GM19035 (cell line): ENCODE measurements around the gene KLF18.
"Not testable (repeated sequence)": the region's sequence is repeated elsewhere in the genome, so short reads cannot be mapped to it uniquely, and the experiment has no call there.

Source experiments
- ATAC-seq: cut with Tn5 transposase; IDR thresholded peaks from one replicate; pipeline ENCODE4 v1.9.1; 2021; ENCODE audit not compliant: unreplicated experiment

KLF18 gene

DNA sequence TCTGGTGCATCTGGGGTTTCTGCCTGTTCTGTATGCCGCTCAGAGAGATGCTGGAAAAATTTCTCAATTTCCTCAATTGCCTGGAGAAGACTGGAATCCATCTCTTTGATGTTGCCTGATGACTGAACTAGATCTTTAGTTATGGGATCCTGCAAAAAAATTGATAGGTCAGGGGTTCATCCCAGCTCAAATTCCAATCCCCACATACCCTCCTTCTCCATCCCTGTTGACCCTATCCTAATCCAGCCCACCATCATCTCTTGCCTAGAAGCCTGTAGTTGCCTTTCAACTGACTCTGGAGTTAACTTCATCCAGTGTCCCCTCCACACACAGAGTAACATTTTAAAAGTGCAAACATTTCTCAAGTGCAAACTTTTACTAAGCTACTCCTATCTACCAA lies at the start of gene KLF18:
Gene KLF18, minus strand, starts transcription at position 101 of the 400 bp plus-strand sequence. Its CDS starts 0 bp downstream, at position 101.
- no peak for ATAC-seq

DNA sequence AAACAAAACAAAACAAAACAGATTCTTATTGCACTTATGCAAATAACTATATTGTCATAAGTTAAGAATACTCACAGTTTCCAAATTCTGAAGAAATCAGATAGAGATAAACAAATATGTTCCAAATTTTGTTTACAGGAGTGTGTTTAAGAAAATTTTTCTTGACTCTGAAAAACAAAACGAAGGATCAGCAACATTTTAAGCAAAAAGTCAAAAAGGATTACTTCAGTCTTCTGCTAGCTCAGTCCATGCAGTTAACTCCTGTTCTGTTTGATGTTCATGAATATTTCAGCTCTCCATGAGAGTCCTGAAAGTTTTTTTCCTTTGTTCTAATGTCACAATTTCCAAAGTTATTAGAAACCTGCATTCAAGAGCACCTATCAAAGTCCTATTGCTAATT lies 33.2 kb upstream of the KLF18 start:
- no peak for ATAC-seq

DNA sequence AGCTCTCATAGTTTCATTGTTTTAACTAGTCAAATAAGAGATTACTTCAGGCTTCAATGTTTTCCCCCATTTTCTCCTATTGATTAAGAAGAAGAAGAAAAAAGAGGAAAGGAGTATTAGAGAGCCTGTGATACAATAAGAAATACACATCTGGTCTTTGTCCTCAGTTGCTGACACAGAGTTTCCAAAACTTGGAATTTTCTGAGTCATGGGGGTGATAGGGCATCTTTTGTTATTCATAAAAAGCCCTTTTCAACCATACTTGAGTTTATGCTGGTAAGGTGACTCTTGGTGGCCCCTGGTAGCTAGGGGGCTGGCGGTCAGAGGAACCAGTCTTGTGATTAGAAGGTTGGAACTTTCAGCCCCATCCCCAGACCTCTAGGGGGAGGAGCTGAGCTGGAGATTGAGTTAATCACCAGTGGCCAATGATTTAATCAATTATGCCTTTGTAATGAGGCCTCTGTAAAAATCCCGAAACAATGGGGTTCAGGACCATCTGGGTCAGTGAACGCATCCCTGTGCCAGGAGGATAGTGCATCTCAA lies 28.9 kb upstream of the KLF18 start:
- no peak for ATAC-seq

DNA sequence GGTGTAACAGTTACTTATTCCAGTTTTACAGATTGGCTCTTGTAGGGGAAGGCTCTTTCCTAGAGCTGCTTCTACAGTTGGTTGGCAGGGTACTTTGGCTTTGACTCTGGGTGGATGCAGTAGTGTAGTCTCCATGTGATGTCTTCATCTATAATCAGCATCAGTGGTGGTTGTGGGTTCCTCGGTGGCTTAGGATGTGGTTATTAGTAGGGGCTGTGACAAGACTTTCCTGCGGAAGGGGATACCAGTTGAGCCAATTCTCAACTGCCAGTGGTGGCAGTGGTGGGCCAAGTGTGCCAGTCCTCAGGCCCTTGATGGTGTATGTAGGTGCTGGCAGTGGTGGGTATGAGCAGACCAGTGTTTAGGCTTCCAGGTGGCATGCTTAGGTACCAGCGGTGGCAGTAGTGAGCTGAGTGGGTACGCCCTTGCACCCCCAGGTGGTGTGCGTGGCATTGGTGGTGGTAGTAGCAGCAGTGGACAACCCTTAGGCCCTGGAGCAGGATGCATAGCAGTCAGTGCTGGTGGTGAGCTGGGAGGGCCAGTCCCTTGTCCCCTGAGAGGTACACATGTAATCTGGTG lies 27.2 kb upstream of the KLF18 start:
- no peak for ATAC-seq

DNA sequence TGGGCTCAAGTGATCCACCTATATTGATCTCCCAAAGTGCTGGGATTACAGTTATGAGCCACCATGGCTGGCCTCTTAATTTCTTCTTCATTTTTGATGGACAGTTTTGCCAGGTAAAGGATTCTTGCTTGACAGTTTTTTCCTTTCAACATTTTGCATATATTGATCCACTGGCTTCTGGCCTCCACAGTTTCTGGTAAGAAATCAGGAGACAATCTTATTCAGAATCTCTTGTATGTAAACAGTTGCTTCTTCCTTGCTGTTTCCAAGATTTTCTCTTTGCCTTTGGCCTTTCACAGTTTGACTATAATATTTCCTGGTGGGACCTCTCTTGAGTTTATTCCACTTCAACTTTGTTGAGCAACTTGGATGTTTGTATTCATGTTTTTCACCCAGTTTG lies 20.1 kb upstream of the KLF18 start:
- ATAC-seq = no peak

DNA sequence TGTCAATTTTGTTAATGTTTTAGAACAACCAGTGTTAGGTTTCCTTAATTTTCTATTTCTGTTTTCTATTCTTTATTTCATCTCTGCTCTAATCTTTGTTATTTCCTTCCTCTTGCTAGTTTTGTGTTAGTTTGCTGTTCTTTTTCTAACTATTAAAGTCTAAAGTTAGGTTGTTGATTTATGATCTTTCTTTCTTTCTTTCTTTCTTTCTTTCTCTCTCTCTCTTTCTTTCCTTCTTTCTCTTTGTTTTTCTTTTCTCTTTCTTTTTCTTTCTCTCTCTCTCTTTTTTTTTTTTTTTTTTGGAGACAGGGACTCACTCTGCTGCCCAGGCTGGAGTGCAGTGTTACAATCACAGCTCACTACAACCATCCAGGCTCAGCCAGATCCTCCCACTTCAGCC lies 17.4 kb upstream of the KLF18 start:
- ATAC-seq = no peak

DNA sequence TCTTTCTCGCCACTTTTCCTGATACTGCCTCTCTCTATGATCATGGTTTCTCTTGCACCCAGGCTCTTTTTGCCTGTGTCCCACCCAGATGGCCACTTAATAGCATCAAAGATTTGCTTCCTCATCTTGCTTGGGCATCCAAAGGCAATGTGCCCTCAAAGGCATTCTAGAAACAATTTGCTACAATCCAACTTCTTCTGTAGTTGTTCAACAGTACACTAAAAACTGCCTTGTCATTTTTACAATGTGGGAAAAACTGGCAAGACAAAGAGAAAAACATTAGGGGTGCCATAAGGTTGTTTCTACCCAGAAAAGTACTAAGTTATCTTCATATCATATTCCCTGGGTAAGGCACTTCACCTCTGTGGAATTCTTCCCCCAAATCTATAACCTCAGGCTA lies 16.5 kb upstream of the KLF18 start:
- no peak for ATAC-seq

DNA sequence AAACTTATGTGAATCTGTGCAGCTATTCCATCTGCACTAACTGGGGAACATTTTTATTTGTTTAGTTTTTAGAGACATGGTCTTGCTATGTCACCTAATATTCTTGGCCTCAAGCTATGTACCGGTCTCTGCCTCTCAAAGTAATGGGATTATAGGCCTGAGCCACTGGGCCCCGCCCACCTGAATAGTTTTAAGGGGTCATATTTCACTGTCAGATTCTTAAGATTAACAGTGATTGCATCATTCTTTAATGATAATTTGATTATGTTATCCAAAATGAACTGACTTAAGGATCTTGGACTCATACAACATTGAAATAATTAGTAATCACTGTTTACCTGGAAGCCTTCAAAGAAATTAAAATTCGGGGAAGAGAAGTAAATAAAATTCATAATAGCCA lies 12.6 kb upstream of the KLF18 start:
- ATAC-seq = no peak

DNA sequence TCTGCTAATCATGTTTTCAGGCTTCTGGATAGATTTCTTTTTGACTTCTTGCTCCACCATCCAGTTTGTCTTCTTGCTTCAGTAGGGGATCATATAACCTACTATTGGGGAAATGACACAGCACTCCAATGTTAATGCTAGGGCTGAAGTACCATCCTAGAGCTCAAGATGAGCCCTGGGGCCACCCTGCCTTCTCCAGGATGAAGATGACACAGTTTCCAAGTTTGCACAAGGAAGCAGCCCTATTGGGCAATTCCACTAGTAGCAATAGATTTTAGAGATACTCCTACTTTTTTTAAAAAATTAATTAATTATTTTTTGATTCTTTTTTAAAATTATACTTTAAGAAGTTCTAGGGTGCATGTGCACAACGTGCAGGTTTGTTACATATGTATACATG lies 11.3 kb upstream of the KLF18 start:
- no peak for ATAC-seq

DNA sequence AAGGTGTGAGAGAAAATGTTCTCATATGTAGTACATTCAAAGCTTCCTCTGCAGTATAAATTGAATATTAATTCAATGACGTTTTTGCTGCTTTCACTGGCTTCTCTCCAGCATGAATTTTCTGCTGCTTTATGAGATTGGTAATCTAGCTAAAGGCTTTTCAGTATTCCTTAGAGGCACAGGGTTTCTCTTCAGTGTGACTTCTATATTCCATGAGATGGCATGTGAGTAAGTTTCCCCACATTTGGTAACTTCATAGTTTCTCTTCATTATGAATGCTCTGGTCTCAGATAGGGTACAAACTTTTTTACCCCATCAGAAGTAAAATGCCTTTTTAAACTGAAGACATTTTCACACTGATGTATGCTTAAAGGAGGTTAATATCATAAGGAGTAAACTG lies 10.4 kb upstream of the KLF18 start:
- ATAC-seq = no peak

DNA sequence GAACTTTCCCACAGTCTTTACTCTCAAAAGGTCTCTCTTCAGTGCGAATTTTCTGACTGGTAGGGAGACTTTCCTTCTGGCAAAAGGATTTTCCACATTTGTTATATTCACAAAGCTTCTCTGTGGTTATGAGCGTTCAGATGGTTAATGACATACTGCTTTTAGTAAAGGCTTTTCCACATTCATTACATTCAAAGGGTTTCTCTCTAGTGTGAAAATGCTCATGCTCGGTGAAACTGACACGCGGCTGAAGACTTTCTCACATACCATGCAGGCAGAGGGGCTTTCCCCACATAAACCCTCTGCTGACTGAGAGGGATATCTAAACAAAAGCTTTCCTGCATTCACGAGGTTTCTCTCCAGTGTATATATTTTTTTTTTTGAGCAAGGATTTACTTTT lies 9.9 kb upstream of the KLF18 start:
- ATAC-seq = no peak

DNA sequence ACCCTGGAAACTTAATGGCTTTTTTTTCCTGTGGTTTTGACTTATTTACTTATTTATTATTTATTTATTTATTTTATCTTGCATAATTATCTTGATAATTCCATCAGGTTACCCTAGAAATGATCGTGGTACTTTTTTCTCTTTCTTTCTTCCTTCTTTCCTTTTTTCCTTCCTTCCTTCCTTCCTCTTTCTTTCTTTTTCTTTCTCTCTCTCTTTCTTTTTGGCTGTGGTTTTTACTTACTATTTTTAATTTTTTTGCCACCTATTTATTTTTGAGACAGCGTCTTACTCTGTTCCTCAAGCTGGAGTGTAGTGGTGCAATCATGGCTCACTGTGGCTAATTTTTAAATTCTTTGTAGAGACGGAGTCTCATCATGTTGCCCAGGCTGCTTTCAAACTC lies 6.2 kb upstream of the KLF18 start:
- no peak for ATAC-seq

DNA sequence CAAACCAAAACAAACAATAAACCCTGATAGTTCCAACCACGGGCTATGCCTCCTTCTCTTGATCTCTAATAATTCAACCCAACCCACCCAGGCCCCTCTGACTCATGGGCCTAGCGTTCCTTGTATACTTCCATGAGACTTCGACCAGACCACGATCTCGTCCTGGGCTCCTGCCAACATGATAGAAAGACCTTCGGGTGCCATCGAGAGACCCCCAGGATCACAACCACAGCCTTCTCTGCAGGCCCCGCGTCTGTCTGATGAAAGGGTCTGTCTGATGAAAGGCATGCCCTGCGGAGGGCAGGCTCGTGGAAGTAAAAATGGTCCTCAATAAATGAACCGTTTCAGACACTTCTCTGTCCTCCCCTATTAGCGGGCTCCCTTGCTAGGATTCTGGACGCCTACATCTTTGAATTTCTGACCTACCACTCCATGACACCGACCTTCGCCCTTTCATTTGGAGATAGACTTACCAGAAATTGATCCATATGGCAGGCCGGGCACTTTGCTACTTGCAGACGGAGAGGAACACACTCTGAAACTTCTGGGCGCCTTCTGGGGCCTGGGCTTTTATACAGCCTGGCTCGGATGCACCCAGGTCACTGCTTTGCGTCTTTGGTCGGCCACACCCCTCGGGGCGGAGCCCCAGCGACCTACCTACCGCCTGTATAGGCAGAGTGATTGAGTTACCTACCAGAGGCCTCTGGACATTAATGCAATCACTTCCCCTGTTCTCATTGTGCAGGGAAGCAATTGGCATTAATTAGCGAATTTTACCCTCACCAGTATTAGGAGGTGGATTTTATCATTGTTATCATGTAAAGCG lies 5.3 kb upstream of the KLF18 start:
- ATAC-seq = no peak

DNA sequence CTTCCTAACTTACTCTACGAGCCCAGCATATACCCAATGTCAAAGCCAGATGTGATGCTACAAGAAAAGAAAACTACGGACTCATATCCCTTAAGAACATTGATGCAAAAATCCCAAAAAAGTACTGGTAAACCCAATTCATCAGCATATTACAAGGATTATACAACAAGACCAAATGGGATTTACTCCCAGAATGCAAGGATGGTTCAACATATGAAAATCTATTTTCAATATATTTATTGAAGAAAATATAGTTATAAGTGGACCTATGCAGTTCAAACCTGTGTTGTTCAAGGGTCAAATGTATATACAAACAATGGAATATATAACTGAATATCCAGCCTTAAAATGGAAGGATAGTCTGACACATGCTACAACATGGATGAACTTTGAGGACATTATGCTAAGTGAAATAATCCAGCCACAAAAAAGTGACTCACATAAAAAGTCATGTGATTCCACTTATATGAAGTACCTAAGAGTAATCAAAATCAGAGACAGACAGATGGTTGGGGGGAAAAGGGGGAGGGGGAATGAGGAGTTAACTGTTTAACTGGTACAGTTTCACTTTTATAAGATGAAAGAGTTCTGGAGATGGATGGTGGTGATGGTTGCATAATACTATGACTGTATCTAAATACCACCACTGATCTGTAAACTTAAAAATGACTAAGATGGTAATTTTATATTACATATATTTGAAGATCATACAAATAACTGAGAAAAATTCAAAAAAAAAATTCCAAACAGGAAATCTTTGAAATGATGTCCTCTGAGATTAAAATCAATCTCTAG lies 3.7 kb upstream of the KLF18 start:
- no peak for ATAC-seq

DNA sequence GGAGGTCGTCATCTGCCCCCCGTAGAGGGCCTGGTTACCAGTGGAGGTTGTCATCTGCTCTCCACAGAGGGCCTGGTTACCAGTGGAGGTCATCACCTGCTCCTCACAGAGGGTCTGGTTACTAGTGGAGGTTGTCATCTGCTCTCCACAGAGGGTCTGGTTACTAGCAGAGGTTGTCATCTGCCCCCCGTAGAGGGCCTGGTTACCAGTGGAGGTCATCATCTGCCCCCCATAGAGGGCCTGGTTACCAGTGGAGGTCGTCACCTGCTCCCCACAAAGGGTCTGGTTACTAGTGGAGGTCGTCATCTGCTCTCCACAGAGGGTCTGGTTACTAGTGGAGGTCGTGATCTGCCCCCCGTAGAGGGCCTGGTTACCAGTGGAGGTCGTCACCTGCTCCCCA lies 1.9 kb downstream of the KLF18 start:
- ATAC-seq = not testable (repeated sequence)

DNA sequence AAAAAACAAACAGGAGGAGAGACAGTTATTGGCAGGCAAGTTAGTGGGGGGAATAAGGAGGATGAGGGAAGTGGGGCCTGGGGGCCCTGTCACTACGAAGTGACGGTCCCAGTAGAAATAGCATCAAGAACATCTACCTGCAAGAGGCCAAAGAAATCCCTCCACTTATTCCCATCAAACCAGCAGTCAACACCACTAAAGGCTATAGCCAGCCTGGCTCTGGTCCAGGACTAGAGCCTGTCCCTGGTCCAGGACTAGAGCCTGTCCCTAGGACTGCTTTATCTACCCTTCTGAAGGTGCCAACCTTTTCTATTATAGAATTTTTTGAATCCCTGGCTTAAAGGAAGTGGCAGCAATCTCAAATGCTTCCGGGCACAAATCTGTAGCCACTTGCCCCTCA lies 3.2 kb downstream of the KLF18 start:
- no peak for ATAC-seq

DNA sequence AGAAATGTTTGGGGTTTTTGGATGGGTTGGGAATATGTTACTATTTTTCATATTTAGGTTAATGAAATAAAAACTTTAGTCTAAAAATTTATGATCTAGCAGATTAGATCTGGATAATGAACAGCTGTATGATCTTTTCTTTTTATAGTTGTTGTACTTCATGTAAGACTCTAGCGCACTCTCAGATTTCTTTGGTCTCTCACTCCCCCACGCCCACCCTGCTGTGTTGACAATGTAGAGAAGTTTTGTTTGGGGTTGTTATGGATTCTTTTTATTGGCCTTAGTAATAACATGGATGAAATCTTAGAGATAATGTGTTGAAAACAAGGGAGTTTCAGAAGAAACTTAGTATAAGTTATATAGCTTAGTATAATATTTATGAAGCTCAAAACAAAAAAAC lies 5.5 kb downstream of the KLF18 start:
- ATAC-seq = no peak

DNA sequence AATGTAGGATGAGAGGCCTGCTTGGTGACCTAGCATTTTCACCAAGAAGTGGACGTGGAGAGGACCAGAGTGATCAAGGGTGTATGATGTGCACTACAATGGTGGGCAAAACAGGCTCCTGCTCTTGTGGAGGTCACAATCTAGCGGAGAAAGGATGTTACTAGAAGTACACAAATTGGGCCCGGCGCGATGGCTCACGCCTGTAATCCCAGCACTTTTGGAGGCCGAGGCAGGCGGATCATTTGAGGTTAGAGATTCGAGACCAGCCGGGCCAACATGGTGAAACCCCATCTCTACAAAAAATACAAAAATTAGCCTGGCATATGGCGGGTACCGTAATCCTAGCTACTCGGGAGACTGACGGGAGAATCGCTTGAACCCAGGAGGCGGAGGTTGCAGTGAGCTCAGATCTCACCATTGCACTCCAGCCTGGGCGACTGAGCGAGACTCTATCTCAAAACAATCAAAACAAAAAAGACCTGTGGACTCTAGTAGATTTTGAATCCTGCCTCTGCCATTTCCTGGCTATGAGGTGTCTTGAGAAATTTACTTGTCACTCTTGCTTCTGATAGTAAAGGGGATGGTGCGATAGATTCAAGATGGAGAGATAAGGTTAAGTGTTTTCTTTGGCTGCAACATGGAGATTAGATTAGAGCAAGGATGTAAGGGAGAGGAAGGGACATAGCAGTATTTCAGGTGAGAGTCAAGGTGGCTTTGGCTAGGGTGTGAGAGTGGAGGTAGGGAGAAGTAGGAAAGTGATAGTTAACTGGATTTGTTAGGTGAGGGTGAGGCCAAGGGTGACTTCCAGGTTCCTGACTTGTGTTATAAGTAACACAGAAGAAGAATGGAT lies 7.1 kb downstream of the KLF18 start:
- ATAC-seq = no peak

DNA sequence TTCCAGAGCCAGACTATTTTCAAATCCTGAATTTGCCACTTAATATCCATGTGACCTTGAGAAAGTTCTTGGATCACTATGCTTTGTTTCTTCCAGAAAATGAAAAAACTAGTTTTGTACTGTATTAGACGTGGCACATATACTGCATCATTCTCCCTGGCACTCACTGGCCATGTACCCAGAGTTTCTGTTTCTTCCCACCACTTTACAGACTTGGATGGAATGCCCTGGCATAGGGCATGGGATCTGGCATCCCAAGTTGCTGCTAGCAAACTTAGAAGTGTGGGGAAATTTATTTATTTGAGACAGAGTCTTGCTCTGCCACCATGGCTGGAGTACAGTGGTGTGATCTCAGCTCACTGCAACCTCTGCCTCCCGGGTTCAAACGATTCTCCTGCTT lies 10.0 kb downstream of the KLF18 start:
- no peak for ATAC-seq

DNA sequence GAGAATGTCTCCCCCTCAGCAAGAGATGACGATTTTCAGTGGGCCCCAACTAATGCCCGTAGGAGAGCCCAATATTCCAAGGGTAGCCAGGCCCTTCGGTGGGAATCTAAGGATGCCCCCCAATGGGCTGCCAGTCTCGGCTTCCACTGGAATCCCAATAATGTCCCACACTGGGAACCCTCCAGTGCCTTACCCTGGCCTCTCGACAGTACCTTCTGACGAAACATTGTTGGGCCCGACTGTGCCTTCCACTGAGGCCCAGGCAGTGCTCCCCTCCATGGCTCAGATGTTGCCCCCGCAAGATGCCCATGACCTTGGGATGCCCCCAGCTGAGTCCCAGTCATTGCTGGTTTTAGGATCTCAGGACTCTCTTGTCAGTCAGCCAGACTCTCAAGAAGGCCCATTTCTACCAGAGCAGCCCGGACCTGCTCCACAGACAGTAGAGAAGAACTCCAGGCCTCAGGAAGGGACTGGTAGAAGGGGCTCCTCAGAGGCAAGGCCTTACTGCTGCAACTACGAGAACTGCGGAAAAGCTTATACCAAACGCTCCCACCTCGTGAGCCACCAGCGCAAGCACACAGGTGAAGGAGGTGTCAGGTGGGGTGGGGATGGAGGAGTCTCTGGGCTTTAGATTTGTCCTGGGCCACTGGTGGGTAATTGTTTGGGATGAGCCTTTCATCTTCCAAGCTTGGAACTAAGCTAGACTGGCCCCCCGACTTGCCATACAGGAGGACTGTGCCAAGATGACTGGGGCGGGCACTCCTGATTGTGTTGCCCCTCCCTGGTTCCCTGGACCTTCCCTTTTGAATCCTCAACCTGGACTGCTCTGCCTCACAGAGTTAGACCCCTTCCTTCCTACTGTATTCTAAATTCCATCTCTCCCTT lies 11.6 kb downstream of the KLF18 start:
- ATAC-seq = no peak
